Measurements from ENCODE around the gene RPGRIP1.

GRCh38 chr14:21231020-21231652 lies 48.7 kb upstream of the RPGRIP1 start:
- TF ChIP-seq CTCF (IDR thresholded peaks at IDR 0.05) (no peak), EZH2 (IDR thresholded peaks at IDR 0.05) (no peak), EZH2phosphoT487 (IDR thresholded peaks at IDR 0.05) (no peak)

All from neural progenitor cell (in vitro differentiated cells).